ENCODE results near the gene PPAN.

PPAN gene

GRCh38 chr19:10138879-10139795, 33.0 kb downstream of the PPAN start:
- DNase-seq (ENCODE audit: low read depth in 1 of 2, low spot score in 1 of 2), result no peak

- DNase-seq (ENCODE audit: low read depth in 1 of 2, low spot score in 1 of 2), result no peak
These were observed 33.8 kb downstream of the PPAN start for GRCh38 chr19:10139952-10140351.

- DNase-seq (ENCODE audit: low read depth in 1 of 2, low spot score in 1 of 2), result no peak
These were observed 35.3 kb downstream of the PPAN start for GRCh38 chr19:10141479-10141878.

- DNase-seq (ENCODE audit: low read depth in 1 of 2, low spot score in 1 of 2), result no peak
These were observed 35.8 kb downstream of the PPAN start for GRCh38 chr19:10141973-10142372.

- DNase-seq (ENCODE audit: low read depth in 1 of 2, low spot score in 1 of 2), result peak in 1 of 2 donors; percentile 10
These were observed 36.7 kb downstream of the PPAN start for GRCh38 chr19:10142701-10143375.

GRCh38 chr19:10143681-10144080, 37.5 kb downstream of the PPAN start:
- DNase-seq (ENCODE audit: low read depth in 1 of 2, low spot score in 1 of 2), result no peak

- no peak for DNase-seq (ENCODE audit: low read depth in 1 of 2, low spot score in 1 of 2)
These were observed 38.2 kb downstream of the PPAN start for GRCh38 chr19:10144361-10144760.

GRCh38 chr19:10145031-10145430, 38.9 kb downstream of the PPAN start:
- no peak for DNase-seq (ENCODE audit: low read depth in 1 of 2, low spot score in 1 of 2)

- DNase-seq (ENCODE audit: low read depth in 1 of 2, low spot score in 1 of 2), result no peak
These were observed 40.0 kb downstream of the PPAN start for GRCh38 chr19:10146142-10146541.

GRCh38 chr19:10149427-10149826, 43.3 kb downstream of the PPAN start:
- DNase-seq (ENCODE audit: low read depth in 1 of 2, low spot score in 1 of 2), result no peak

GRCh38 chr19:10151521-10151920, 45.4 kb downstream of the PPAN start:
- no peak for DNase-seq (ENCODE audit: low read depth in 1 of 2, low spot score in 1 of 2)

- DNase-seq (ENCODE audit: low read depth in 1 of 2, low spot score in 1 of 2), result no peak
These were observed 45.9 kb downstream of the PPAN start for GRCh38 chr19:10152100-10152499.

GRCh38 chr19:10155839-10156238, 49.7 kb downstream of the PPAN start:
- no peak for DNase-seq (ENCODE audit: low read depth in 1 of 2, low spot score in 1 of 2)

- DNase-seq (ENCODE audit: low read depth in 1 of 2, low spot score in 1 of 2), result no peak
These were observed 51.9 kb downstream of the PPAN start for GRCh38 chr19:10158071-10158470.

GRCh38 chr19:10158485-10158884, 52.3 kb downstream of the PPAN start:
- DNase-seq (ENCODE audit: low read depth in 1 of 2, low spot score in 1 of 2), result no peak

GRCh38 chr19:10159610-10160009, 53.4 kb downstream of the PPAN start:
- DNase-seq (ENCODE audit: low read depth in 1 of 2, low spot score in 1 of 2), result no peak

Data from activated CD4-positive, alpha-beta T cell treated with anti-CD3 and anti-CD28 coated beads, Interleukin-2, amount 50 U/mL, for 24 hours (primary cell).